Measurements from ENCODE around the gene TMEM138.

DNA sequence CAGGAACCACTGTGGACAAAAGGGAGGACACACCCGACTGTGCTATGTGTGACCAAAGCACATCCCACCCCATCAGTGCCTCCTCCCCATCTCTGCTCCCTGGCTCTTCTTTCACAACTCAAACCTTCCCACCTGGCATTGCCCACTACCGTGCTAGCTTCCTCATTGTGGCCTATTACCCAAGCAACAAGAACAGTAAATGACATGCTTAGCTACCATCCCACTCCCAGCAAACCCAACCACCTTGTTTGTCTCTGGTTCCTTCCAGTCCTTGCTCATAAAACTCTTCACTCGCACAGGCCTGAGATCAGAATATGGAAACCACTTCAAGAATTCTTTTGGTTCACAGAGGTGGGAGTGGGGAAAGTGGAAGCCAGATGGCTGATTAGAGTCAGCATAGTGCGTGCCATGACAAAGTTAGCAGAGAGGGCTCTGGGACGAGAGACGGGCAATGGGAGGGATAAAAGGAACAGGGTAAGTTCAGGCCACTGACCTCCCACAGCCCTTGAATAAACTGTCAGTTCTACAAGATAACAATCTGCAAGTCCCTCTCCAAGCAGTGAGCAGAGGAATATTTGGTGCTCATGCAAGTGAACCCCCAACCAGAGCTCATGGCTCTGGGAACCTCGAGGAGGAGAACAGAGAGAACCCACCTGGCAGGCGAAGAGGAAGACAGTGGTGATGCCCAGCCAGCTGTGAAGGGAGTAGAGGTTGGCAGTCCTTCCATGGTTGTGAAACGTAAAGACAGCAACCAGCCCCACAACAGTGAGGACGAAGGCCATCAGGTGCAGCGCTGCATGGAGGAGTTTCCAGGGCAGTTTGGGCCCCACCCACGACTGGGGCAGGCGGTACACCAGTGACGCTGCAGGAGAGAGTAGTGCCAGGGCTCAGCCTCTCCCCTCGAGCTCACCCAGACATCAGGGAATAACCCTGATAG lies 8.8 kb upstream of the TMEM138 start:
- TF ChIP-seq, protein P1, sequence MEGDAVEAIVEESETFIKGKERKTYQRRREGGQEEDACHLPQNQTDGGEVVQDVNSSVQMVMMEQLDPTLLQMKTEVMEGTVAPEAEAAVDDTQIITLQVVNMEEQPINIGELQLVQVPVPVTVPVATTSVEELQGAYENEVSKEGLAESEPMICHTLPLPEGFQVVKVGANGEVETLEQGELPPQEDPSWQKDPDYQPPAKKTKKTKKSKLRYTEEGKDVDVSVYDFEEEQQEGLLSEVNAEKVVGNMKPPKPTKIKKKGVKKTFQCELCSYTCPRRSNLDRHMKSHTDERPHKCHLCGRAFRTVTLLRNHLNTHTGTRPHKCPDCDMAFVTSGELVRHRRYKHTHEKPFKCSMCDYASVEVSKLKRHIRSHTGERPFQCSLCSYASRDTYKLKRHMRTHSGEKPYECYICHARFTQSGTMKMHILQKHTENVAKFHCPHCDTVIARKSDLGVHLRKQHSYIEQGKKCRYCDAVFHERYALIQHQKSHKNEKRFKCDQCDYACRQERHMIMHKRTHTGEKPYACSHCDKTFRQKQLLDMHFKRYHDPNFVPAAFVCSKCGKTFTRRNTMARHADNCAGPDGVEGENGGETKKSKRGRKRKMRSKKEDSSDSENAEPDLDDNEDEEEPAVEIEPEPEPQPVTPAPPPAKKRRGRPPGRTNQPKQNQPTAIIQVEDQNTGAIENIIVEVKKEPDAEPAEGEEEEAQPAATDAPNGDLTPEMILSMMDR (IDR thresholded peaks at IDR 0.05) = no peak
- TF ChIP-seq POLR2A (IDR thresholded peaks at IDR 0.05) = no peak

Measured in body of pancreas (tissue), 4 donors.